ENCODE data around the gene RBM17.

Gene RBM17

DNA sequence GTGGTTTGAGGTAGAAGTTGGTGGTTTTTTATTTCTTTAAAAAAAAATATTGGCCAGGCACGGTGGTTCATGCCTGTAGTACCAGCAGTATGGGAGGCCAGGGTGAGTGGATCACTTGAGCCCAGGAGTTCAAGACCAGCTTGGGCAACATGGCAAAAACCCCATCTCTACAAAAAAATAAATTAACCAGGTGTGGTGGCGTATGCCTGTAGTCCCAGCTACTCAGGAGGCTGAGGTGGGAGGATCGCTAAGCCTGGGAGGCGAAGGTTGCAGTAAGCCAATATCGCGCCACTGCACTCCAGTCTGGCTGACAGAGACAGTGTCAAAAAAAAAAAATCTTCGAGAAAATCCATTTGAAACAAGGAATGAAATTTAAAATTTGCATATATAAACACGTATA lies 27.8 kb upstream of the RBM17 start:
- no peak for TF ChIP-seq TEAD4 (IDR thresholded peaks at IDR 0.05)

DNA sequence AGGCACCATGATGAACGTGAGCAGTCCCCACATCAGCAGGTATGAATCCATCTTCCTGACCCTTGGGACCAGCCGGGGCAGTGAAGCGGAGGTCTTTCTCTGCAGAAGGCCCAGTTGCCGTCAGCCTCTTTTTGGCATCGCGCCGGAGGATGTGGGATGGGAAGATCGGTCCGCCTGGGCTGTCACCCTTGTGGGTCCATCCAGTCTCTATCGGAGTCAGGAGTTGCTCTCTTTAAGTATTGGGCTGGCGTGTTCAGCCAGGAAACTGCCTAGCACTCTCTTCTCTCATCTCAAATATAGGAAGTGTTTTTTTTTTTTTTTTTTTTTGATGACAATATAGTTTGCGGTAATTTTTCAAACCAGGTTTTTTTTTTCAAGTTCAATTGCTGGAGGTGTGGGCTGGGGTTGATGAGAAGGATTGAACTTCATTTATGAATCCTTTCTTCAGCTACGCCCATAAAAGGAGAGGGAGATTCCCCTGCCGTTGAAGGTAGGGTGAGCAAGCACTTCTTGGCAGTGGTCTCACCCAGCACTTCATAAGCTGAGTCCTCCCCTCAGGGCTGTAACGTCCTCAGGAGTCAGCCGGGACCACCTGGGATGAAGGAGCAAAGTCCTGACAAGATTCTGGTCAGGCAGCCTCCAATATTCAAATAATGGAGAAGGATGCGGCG lies 26.6 kb upstream of the RBM17 start, which contains the start of gene IL2RA:
TSS of gene IL2RA (minus strand) at position 267 of the 671 bp plus-strand sequence. CDS start at position 51, 216 bp downstream.
- TF ChIP-seq FOXM1 (IDR thresholded peaks at IDR 0.05; ENCODE audit: borderline replicate concordance, low read depth): no peak
- no peak for TF ChIP-seq RAD21 (IDR thresholded peaks at IDR 0.05; ENCODE audit: low read depth)
- TF ChIP-seq, protein P1, sequence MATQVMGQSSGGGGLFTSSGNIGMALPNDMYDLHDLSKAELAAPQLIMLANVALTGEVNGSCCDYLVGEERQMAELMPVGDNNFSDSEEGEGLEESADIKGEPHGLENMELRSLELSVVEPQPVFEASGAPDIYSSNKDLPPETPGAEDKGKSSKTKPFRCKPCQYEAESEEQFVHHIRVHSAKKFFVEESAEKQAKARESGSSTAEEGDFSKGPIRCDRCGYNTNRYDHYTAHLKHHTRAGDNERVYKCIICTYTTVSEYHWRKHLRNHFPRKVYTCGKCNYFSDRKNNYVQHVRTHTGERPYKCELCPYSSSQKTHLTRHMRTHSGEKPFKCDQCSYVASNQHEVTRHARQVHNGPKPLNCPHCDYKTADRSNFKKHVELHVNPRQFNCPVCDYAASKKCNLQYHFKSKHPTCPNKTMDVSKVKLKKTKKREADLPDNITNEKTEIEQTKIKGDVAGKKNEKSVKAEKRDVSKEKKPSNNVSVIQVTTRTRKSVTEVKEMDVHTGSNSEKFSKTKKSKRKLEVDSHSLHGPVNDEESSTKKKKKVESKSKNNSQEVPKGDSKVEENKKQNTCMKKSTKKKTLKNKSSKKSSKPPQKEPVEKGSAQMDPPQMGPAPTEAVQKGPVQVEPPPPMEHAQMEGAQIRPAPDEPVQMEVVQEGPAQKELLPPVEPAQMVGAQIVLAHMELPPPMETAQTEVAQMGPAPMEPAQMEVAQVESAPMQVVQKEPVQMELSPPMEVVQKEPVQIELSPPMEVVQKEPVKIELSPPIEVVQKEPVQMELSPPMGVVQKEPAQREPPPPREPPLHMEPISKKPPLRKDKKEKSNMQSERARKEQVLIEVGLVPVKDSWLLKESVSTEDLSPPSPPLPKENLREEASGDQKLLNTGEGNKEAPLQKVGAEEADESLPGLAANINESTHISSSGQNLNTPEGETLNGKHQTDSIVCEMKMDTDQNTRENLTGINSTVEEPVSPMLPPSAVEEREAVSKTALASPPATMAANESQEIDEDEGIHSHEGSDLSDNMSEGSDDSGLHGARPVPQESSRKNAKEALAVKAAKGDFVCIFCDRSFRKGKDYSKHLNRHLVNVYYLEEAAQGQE (IDR thresholded peaks at IDR 0.05; ENCODE audit: low read depth): no peak
- TF ChIP-seq TEAD4 (IDR thresholded peaks at IDR 0.05): no peak

DNA sequence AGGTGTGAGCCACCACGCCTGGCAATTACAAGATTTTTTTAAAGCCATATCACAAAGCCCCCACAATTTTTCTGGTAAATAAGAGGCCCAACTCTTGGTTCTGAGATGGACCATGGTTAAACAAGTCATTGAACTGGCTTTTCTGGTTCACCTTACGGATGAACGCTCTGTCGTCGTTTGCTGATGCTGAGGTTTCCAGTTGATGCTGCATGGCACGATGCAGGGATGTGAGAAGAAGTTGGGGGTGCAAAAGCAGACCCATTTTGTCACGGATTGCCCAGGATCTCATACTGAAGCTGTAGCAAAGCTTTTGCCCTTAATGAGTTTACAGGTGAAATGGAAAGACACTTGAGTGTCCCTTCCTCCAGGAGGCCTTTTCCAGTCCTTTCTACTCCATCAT lies 24.7 kb upstream of the RBM17 start:
- TF ChIP-seq NFIC (IDR thresholded peaks at IDR 0.05): no peak
- TF ChIP-seq CEBPB (IDR thresholded peaks at IDR 0.05): no peak
- no peak for TF ChIP-seq EGR1 (IDR thresholded peaks at IDR 0.05)
- TF ChIP-seq TCF12 (IDR thresholded peaks at IDR 0.05; ENCODE audit: low read depth): no peak
- no peak for TF ChIP-seq TEAD4 (IDR thresholded peaks at IDR 0.05)
- TF ChIP-seq TAF1 (IDR thresholded peaks at IDR 0.05; ENCODE audit: low read depth): no peak
- TF ChIP-seq CREB1 (IDR thresholded peaks at IDR 0.05; ENCODE audit: low read depth): no peak
- no peak for TF ChIP-seq FOXM1 (IDR thresholded peaks at IDR 0.05; ENCODE audit: borderline replicate concordance, low read depth)

DNA sequence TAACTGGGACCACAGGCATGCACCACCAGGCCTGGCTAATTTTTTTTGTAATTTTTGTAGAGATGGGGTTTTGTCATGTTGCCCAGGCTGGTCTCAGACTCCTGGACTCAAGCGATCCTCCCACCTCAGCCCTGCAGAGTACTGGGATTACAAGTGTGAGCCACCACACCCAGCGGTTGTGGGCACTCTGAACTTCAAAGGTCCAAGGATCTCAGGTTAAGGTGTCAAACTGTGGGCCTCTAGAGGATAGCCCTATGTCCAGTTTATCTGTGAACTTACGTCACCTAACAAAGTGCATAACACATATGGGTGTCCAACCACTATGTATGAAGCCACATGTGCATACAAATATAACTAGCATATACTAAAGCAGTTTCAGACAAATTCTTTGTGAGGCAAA lies 23.4 kb upstream of the RBM17 start:
- TF ChIP-seq, protein P2, sequence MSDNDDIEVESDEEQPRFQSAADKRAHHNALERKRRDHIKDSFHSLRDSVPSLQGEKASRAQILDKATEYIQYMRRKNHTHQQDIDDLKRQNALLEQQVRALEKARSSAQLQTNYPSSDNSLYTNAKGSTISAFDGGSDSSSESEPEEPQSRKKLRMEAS (IDR thresholded peaks at IDR 0.05): no peak
- TF ChIP-seq ZBTB7A (IDR thresholded peaks at IDR 0.05; ENCODE audit: low read depth) (no peak), TEAD4 (IDR thresholded peaks at IDR 0.05) (no peak), CREB1 (IDR thresholded peaks at IDR 0.05; ENCODE audit: low read depth) (no peak), FOXM1 (IDR thresholded peaks at IDR 0.05; ENCODE audit: borderline replicate concordance, low read depth) (no peak), EP300 (IDR thresholded peaks at IDR 0.05; ENCODE audit: borderline replicate concordance) (no peak), NFIC (IDR thresholded peaks at IDR 0.05) (no peak), EGR1 (IDR thresholded peaks at IDR 0.05) (no peak), RAD21 (IDR thresholded peaks at IDR 0.05; ENCODE audit: low read depth) (no peak), TAF1 (IDR thresholded peaks at IDR 0.05; ENCODE audit: low read depth) (no peak), CEBPB (IDR thresholded peaks at IDR 0.05) (no peak), TCF12 (IDR thresholded peaks at IDR 0.05; ENCODE audit: low read depth) (no peak), YY1 (IDR thresholded peaks at IDR 0.05; ENCODE audit: low read depth) (no peak)
- TF ChIP-seq, protein P1 (IDR thresholded peaks at IDR 0.05; ENCODE audit: low read depth): no peak
- TF ChIP-seq, protein P3, sequence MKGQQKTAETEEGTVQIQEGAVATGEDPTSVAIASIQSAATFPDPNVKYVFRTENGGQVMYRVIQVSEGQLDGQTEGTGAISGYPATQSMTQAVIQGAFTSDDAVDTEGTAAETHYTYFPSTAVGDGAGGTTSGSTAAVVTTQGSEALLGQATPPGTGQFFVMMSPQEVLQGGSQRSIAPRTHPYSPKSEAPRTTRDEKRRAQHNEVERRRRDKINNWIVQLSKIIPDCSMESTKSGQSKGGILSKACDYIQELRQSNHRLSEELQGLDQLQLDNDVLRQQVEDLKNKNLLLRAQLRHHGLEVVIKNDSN (IDR thresholded peaks at IDR 0.05): no peak

DNA sequence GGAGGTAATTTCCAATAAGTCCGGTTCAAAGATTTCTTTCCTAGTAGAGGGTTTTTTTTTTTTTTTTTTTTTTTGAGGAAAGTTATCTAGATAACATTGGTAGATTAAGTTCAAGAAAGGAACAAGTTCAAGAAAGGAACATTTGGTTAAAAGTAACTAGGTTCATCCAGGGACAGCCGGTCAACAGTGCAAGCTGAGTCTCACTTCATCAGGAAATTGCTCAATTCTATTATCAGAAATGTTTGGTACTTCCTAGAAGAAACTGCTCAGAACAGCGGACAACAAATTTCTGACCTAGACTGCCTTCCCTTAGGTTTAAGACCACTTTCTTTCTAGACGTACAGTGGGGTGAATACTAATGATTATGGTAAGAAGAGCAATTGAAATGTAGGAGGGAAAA lies 23.0 kb upstream of the RBM17 start:
- TF ChIP-seq CEBPB (IDR thresholded peaks at IDR 0.05) (no peak), TEAD4 (IDR thresholded peaks at IDR 0.05) (no peak), YY1 (IDR thresholded peaks at IDR 0.05; ENCODE audit: low read depth) (no peak), CREB1 (IDR thresholded peaks at IDR 0.05; ENCODE audit: low read depth) (no peak), TCF12 (IDR thresholded peaks at IDR 0.05; ENCODE audit: low read depth) (no peak), EGR1 (IDR thresholded peaks at IDR 0.05) (no peak), TAF1 (IDR thresholded peaks at IDR 0.05; ENCODE audit: low read depth) (no peak), NFIC (IDR thresholded peaks at IDR 0.05) (no peak), EP300 (IDR thresholded peaks at IDR 0.05; ENCODE audit: borderline replicate concordance) (no peak), FOXM1 (IDR thresholded peaks at IDR 0.05; ENCODE audit: borderline replicate concordance, low read depth) (no peak)
- TF ChIP-seq, protein P2 (IDR thresholded peaks at IDR 0.05): no peak
- TF ChIP-seq, protein P1 (IDR thresholded peaks at IDR 0.05; ENCODE audit: low read depth): no peak
